Mesendoderm (in vitro differentiated cells): Measurements from ENCODE around the gene DCD.

ENCODE experiments used
- DNase-seq: peaks from one replicate; pipeline ENCODE4 v3.0.0; 2013
- H2AK5ac ChIP-seq: 2 replicates; pipeline ENCODE4 v1.6.1; 2013; ENCODE audit warnings: low read length, inconsistent platforms
- H2BK120ac ChIP-seq: 2 replicates; pipeline ENCODE4 v1.6.1; 2013; ENCODE audit warnings: low read depth, mild to moderate bottlenecking, low read length, moderate library complexity, mixed read lengths
- H2BK15ac ChIP-seq: replicated peaks from 2 replicates; pipeline ENCODE4 v1.6.1; 2013; ENCODE audit warnings: low read depth, mild to moderate bottlenecking, moderate library complexity
- H2BK5ac ChIP-seq: 2 replicates; pipeline ENCODE4 v1.6.1; 2013; ENCODE audit warnings: low read length, inconsistent platforms
- H3K18ac ChIP-seq: 2 replicates; pipeline ENCODE4 v1.6.1; 2013; ENCODE audit warnings: mild to moderate bottlenecking, low read length, mixed read lengths
- H3K23ac ChIP-seq: one replicate; pipeline ENCODE4 v1.6.1; 2013; ENCODE audit warnings: low read length
- H3K27ac ChIP-seq: 2 replicates; pipeline ENCODE4 v1.5.1; 2013; ENCODE audit warnings: low read depth, mild to moderate bottlenecking, inconsistent platforms, low read length, moderate library complexity
- H3K27me3 ChIP-seq: 2 replicates; pipeline ENCODE4 v1.6.1; 2013; ENCODE audit warnings: low read length, control low read depth, mild to moderate bottlenecking, inconsistent platforms; ENCODE audit not compliant: insufficient read depth, poor library complexity
- H3K36me3 ChIP-seq: 2 replicates; pipeline ENCODE4 v1.6.1; 2013; ENCODE audit warnings: low read length, inconsistent platforms; ENCODE audit not compliant: control insufficient read depth, insufficient read depth
- H3K4ac ChIP-seq: one replicate; pipeline ENCODE4 v1.6.1; 2013; ENCODE audit warnings: low read depth, mild to moderate bottlenecking, low read length, moderate library complexity
- H3K4me1 ChIP-seq: 2 replicates; pipeline ENCODE4 v1.6.1; 2013; ENCODE audit warnings: low read depth, low read length, inconsistent platforms; ENCODE audit not compliant: control insufficient read depth
- H3K4me2 ChIP-seq: 2 replicates; pipeline ENCODE4 v1.6.1; 2013; ENCODE audit warnings: low read length
- H3K4me3 ChIP-seq: 2 replicates; pipeline ENCODE4 v1.5.1; 2013; ENCODE audit warnings: mild to moderate bottlenecking, low read length
- H3K56ac ChIP-seq: one replicate; pipeline ENCODE4 v1.6.1; 2013; ENCODE audit warnings: low read length
- H3K79me1 ChIP-seq: 2 replicates; pipeline ENCODE4 v1.6.1; 2013; ENCODE audit warnings: low read length, inconsistent platforms
- H3K79me2 ChIP-seq: 2 replicates; pipeline ENCODE4 v1.6.1; 2013; ENCODE audit warnings: mild to moderate bottlenecking, low read length; ENCODE audit not compliant: control insufficient read depth, insufficient read depth
- H3K9ac ChIP-seq: 2 replicates; pipeline ENCODE4 v1.6.1; 2013; ENCODE audit warnings: low read length, inconsistent platforms
- H4K5ac ChIP-seq: one replicate; pipeline ENCODE4 v1.6.1; 2013; ENCODE audit warnings: low read length
- H4K8ac ChIP-seq: one replicate; pipeline ENCODE4 v1.6.1; 2013; ENCODE audit warnings: low read depth, mild to moderate bottlenecking, control low read depth, low read length, moderate library complexity
- WGBS: extraction: QIAGEN DNeasy Blood & Tissue Kit; methylation state at CpG from one replicate; pipeline ENCODE4 v1.1.7; 2013; ENCODE audit warnings: low lambda C conversion rate, missing lambda C conversion rate; ENCODE audit not compliant: insufficient coverage; ENCODE audit errors: extremely low coverage; 5-methylcytosine and 5-hydroxymethylcytosine counted together

Gene DCD

DNA sequence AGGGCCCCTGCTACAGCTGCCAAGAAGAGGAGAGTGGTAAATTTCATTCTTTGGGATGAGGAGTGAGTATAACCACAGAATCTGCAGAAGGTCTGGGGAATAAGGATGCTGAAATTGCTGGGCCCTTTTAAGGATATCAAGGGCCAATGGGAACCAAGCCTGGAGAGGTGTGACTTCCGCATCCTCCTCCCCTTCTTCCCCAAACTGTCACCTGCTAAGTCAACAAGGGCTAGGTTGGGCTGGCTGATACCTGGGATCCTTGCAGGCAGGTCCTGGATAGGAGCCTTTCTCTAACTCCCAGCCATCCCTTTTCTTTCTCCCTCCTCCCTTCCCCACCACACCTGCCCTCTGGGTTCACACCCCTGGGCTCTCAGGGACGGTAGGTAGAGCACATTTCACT lies 13.4 kb downstream of the DCD start, which contains the start of gene LACRT:
Gene LACRT (minus strand): TSS at position 101 of the 400 bp plus-strand sequence. CDS start 54 bp downstream, at position 47.
- Histone ChIP-seq H3K79me2 (no peaks in the 10 kb centered on the region), H4K5ac (no peak within 1 kb of the TSS), H3K27me3 (no peaks in the 10 kb centered on the region), H3K36me3 (no peaks in the 10 kb centered on the region), H3K18ac (no peak within 1 kb of the TSS), H3K27ac (no peak within 1 kb of the TSS), H3K9ac (no peak within 1 kb of the TSS), H3K56ac (no peak within 1 kb of the TSS), H3K4me3 (no peak within 1 kb of the TSS), H4K8ac (no peak within 1 kb of the TSS), H2BK120ac (no peak within 1 kb of the TSS), H3K79me1 (no peaks in the 10 kb centered on the region), H3K4me2 (no peak within 1 kb of the TSS), H2AK5ac (no peak within 1 kb of the TSS), H3K4me1 (no peaks in the 10 kb centered on the region), H2BK15ac (no peak within 1 kb of the TSS), H2BK5ac (no peak within 1 kb of the TSS), H3K23ac (no peak within 1 kb of the TSS), H3K4ac (no peak within 1 kb of the TSS)
- WGBS = no CpG with 5 or more reads among the region's 2 CpGs
- no peak for DNase-seq

DNA sequence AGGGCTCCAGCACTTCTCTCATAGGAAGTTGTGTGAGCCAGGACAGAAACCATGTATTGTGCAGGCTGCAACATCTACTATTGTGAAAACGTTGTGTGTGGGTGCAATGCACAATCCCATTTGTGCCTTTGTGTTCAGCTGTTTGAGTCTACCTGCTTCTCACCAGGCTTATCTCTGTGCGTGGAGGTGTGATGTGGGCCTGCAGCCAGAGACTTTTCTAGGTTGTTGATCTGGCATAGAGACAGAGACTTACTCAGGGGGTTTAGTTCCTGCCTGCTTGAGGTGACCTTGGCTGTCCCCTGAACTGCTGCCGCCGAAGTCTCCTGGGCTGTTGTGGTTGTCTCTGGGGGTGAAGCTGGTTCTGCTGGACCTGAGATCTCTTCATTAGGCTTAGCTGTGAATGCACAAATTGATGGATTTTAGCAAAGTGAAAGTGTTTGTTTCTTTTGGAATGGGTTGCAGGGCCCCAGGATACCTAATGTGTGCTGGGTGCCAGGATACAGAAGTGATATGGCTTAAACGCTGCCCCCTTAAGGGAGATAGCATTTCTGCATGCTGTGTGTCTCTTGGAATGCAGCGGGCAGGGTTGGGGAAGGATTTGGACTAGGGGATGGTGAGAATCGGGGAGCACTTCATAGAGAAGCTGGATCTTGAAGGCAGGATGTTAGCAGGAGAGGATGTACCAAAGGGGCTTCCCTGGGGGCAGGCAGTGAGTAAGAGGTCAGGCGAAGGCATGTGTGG lies 16.0 kb downstream of the DCD start:
- H3K4me1 ChIP-seq = no peaks in the 10 kb centered on the region
- H2BK120ac ChIP-seq = no peak overlapping the region
- peak; percentile 35 for DNase-seq
- no peak overlapping the region for H3K4me3 ChIP-seq
- no peak overlapping the region for H2AK5ac ChIP-seq
- no peaks in the 10 kb centered on the region for H3K79me1 ChIP-seq
- no peak overlapping the region for H3K56ac ChIP-seq
- H3K4me2 ChIP-seq = no peak overlapping the region
- no peak overlapping the region for H2BK15ac ChIP-seq
- no CpG with 5 or more reads among the region's 8 CpGs for WGBS
- H3K36me3 ChIP-seq = no peaks in the 10 kb centered on the region
- no peak overlapping the region for H4K8ac ChIP-seq
- no peaks in the 10 kb centered on the region for H3K27me3 ChIP-seq
- H3K9ac ChIP-seq = no peak overlapping the region
- H3K79me2 ChIP-seq = no peaks in the 10 kb centered on the region
- no peak overlapping the region for H2BK5ac ChIP-seq
- no peak overlapping the region for H4K5ac ChIP-seq
- H3K4ac ChIP-seq = no peak overlapping the region
- no peak overlapping the region for H3K18ac ChIP-seq
- H3K27ac ChIP-seq = no peak overlapping the region
- H3K23ac ChIP-seq = no peak overlapping the region

DNA sequence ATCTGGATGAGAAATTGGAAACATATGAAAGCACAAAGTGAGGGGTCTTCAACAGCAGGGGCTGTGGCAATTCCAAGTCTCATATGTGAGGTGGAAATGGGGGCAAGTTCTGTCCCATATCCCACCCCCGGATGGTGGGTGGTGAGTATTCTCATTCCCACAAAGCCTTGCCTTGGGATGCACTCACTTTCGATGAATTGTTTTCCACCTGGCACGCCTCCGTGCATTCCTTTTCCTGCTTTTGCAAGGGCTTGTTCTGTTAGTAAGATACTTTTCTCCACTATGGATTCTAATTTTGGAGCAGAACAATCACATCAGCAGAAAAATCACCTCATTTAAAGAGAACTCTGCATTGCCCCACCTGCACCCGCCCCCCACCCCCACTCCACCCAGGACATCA lies 16.6 kb downstream of the DCD start:
- no peak overlapping the region for H3K4ac ChIP-seq
- no peak overlapping the region for H2BK5ac ChIP-seq
- no peak overlapping the region for H2AK5ac ChIP-seq
- no peak overlapping the region for H3K4me2 ChIP-seq
- no peak overlapping the region for H2BK120ac ChIP-seq
- no peak overlapping the region for H3K23ac ChIP-seq
- no peaks in the 10 kb centered on the region for H3K79me2 ChIP-seq
- no peak overlapping the region for H4K8ac ChIP-seq
- H3K27ac ChIP-seq = no peak overlapping the region
- H3K4me3 ChIP-seq = no peak overlapping the region
- no peak overlapping the region for H3K56ac ChIP-seq
- H4K5ac ChIP-seq = no peak overlapping the region
- H3K79me1 ChIP-seq = no peaks in the 10 kb centered on the region
- H2BK15ac ChIP-seq = no peak overlapping the region
- no peaks in the 10 kb centered on the region for H3K4me1 ChIP-seq
- WGBS = no CpG with 5 or more reads among the region's 5 CpGs
- no peak overlapping the region for H3K9ac ChIP-seq
- H3K27me3 ChIP-seq = no peaks in the 10 kb centered on the region
- DNase-seq = no peak
- no peak overlapping the region for H3K18ac ChIP-seq
- no peaks in the 10 kb centered on the region for H3K36me3 ChIP-seq

DNA sequence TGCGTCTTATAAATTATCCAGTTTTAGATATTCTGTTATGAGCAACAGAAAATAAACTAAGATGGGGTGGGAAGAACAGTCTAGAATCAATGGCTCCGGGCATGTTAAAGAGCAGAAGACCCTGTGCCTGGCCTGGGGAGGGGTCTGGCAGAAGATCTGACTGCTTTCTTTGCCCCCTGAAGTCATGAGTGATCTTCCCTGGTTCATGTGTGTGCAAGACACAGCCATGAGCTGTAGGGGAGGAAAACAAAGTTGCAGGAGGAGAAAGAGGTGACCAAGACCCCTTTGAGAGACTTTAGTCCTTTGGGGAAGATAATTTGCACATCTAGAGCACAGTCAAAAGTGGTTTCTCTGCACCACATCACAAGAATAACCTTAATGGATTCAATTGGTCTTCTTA lies 18.2 kb downstream of the DCD start:
- H3K56ac ChIP-seq = no peak overlapping the region
- no peaks in the 10 kb centered on the region for H3K36me3 ChIP-seq
- H3K27ac ChIP-seq = no peak overlapping the region
- no CpG with 5 or more reads among the region's 2 CpGs for WGBS
- H3K4me1 ChIP-seq = no peaks in the 10 kb centered on the region
- H3K79me1 ChIP-seq = no peaks in the 10 kb centered on the region
- H4K8ac ChIP-seq = no peak overlapping the region
- no peak overlapping the region for H3K4ac ChIP-seq
- no peak overlapping the region for H2BK15ac ChIP-seq
- no peaks in the 10 kb centered on the region for H3K27me3 ChIP-seq
- no peak overlapping the region for H2BK120ac ChIP-seq
- no peak overlapping the region for H3K4me3 ChIP-seq
- H4K5ac ChIP-seq = no peak overlapping the region
- H2AK5ac ChIP-seq = no peak overlapping the region
- no peak overlapping the region for H3K18ac ChIP-seq
- H3K79me2 ChIP-seq = no peaks in the 10 kb centered on the region
- H3K23ac ChIP-seq = no peak overlapping the region
- no peak for DNase-seq
- H3K4me2 ChIP-seq = no peak overlapping the region
- no peak overlapping the region for H2BK5ac ChIP-seq
- H3K9ac ChIP-seq = no peak overlapping the region

DNA sequence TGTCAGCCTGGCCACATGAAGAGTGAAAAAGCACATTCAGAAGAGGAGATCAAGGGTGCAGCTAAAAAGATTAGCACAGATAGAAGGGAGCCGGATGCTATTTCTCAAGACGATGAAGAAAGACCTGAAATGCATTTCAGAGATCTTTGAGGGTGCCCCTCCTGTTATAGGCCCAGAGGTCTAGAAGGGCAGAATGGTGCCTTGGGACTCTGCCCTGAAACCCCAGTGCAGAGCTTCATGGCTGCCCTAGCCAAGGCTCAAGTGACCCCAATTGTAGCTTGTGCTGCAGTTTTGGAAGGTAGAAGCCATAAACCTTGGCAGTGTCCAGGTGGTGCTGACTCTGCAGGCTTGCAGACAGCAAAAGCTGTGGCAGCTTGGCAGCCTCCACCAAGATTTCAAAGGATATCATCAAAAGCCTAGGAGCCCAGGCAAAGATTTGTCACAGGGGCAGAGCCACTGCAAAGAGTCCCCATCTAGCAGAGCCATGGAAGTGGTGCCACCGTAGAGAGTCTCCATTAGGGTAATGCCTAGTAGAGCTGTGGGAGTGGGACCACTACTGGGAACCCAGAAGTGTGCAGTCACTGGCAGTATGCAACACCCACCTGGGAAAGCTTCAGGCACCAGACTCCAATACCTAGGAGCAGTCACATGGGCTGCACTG lies 19.8 kb downstream of the DCD start:
- no CpG with 5 or more reads among the region's 3 CpGs for WGBS
- no peak overlapping the region for H2BK5ac ChIP-seq
- H3K36me3 ChIP-seq = no peaks in the 10 kb centered on the region

More for the DNA sequence above, 19.8 kb downstream of the DCD start:
- no peak overlapping the region for H2BK15ac ChIP-seq
- no peak overlapping the region for H3K18ac ChIP-seq
- H3K27me3 ChIP-seq = no peaks in the 10 kb centered on the region
- no peak overlapping the region for H4K5ac ChIP-seq
- H2AK5ac ChIP-seq = no peak overlapping the region
- H3K56ac ChIP-seq = no peak overlapping the region
- H3K23ac ChIP-seq = no peak overlapping the region
- no peaks in the 10 kb centered on the region for H3K4me1 ChIP-seq
- H3K79me2 ChIP-seq = no peaks in the 10 kb centered on the region
- no peak overlapping the region for H4K8ac ChIP-seq
- H3K27ac ChIP-seq = no peak overlapping the region
- no peak overlapping the region for H3K4me3 ChIP-seq
- no peak overlapping the region for H2BK120ac ChIP-seq
- no peak overlapping the region for H3K9ac ChIP-seq
- H3K4ac ChIP-seq = no peak overlapping the region
- DNase-seq = no peak
- H3K4me2 ChIP-seq = no peak overlapping the region
- no peaks in the 10 kb centered on the region for H3K79me1 ChIP-seq
